Tibial nerve (tissue), 4 donors: ENCODE measurements around the gene TBC1D1. TPM values are rescaled to one million over a fixed set of nuclear protein-coding genes. Genes with fewer than 3 reads are reported as not detected.

Source experiments
- DNase-seq, 2 donors: peaks; one replicate each; pipeline ENCODE4 v3.0.0-alpha.2; 2019; ENCODE audit warnings: low spot score in 2 of 2
- H3K27ac ChIP-seq, 4 donors: fragments of 200-600 bp; sonication (generic) in 3 of 4; one replicate each; pipeline ENCODE4 v1.5.1; 2017 to 2019; ENCODE audit warnings: mild to moderate bottlenecking in 1 of 4
- H3K27me3 ChIP-seq, 2 donors: fragments of 200-600 bp; sonication (generic) in 1 of 2; one replicate each; pipeline versions ENCODE4 v1.5.1 to v1.6.0; 2017 to 2019
- H3K36me3 ChIP-seq, 3 donors: fragments of 200-600 bp; sonication (generic); one replicate each; pipeline ENCODE4 v1.5.1; 2018 to 2019
- H3K4me1 ChIP-seq, 4 donors: fragments of 200-600 bp; sonication (generic) in 3 of 4; one replicate each; pipeline ENCODE4 v1.5.1; 2017 to 2019
- H3K4me3 ChIP-seq, 4 donors: fragments of 200-600 bp; sonication (generic) in 3 of 4; one replicate each; pipeline ENCODE4 v1.5.1; 2017 to 2019; ENCODE audit warnings: mild to moderate bottlenecking in 1 of 4, moderate library complexity in 1 of 4
- H3K9me3 ChIP-seq, 4 donors: fragments of 200-600 bp; sonication (generic) in 3 of 4; one replicate each; pipeline ENCODE4 v1.5.1; 2017 to 2019
- CTCF ChIP-seq, 5 experiments: fragments of 200-600 bp in 3 of 5; fragments of 450-650 bp in 2 of 5; sonication (generic) in 3 of 5; IDR thresholded peaks; one replicate each; pipeline ENCODE4 v1.5.1; 2016 to 2019; ENCODE audit warnings: antibody characterized with exemption in 5 of 5, mild to moderate bottlenecking in 3 of 5, moderate library complexity in 2 of 5
- EP300 ChIP-seq, 2 donors: sonication (generic); formaldehyde crosslinking; IDR thresholded peaks; one replicate each; pipeline ENCODE4 v1.6.1; 2017; ENCODE audit warnings: antibody characterized with exemption in 2 of 2, mild to moderate bottlenecking in 1 of 2
- POLR2A ChIP-seq, 2 donors: fragments of 450-650 bp; IDR thresholded peaks; one replicate each; pipeline ENCODE4 v1.6.1; 2017; ENCODE audit warnings: antibody characterized with exemption in 2 of 2, mild to moderate bottlenecking in 2 of 2, moderate library complexity in 2 of 2
- WGBS, 2 donors: methylation state at CpG; one replicate each; pipeline ENCODE4 v1.1.5; 2018; 5-methylcytosine and 5-hydroxymethylcytosine counted together
- total RNA-seq, 4 donors: library from RNA; depleted of rRNA; stranded (reverse); fragments of >200 nt; gene quantifications; one replicate each; pipeline ENCODE4 v1.1.0, GENCODE V29; 2016

TBC1D1 gene
- total RNA-seq, 4 donors from 2014 or later: 41.6 to 97.8 (median 62.5) TPM

- no peaks in the 10 kb centered on the region for H3K27me3 ChIP-seq
- no peak overlapping the region for H3K4me3 ChIP-seq
- H3K4me1 ChIP-seq: no peaks in the 10 kb centered on the region
- no peak overlapping the region for H3K27ac ChIP-seq
- no peaks in the 10 kb centered on the region for H3K36me3 ChIP-seq
- DNase-seq: no peak
- no peaks in the 10 kb centered on the region for H3K9me3 ChIP-seq
- 69 to 71% methylated on average over 10 of the region's 10 CpGs for WGBS, 2 donors
- TF ChIP-seq EP300 (IDR thresholded peaks at IDR 0.05) (peak in 1 of 2 donors; percentile 38), POLR2A (IDR thresholded peaks at IDR 0.05) (no peak), CTCF (IDR thresholded peaks at IDR 0.05) (no peak)
Measured at GRCh38 chr4:37946503-37947179, 55.8 kb downstream of the TBC1D1 start.

- no peaks in the 10 kb centered on the region for H3K9me3 ChIP-seq
Measured at GRCh38 chr4:37948542-37948941, 57.7 kb downstream of the TBC1D1 start.

GRCh38 chr4:37949636-37950426 is 58.9 kb downstream of the TBC1D1 start:
- H3K36me3 ChIP-seq: no peaks in the 10 kb centered on the region
- no peak overlapping the region for H3K4me3 ChIP-seq
- no peaks in the 10 kb centered on the region for H3K27me3 ChIP-seq
- no peaks in the 10 kb centered on the region for H3K4me1 ChIP-seq
- H3K27ac ChIP-seq: no peak overlapping the region
- DNase-seq: no peak
- H3K9me3 ChIP-seq: no peaks in the 10 kb centered on the region
- TF ChIP-seq EP300 (IDR thresholded peaks at IDR 0.05): no peak
- no peak for TF ChIP-seq CTCF (IDR thresholded peaks at IDR 0.05)
- no peak for TF ChIP-seq POLR2A (IDR thresholded peaks at IDR 0.05)
- 57 to 60% methylated on average over 9 of the region's 9 CpGs for WGBS, 2 donors

More at GRCh38 chr4:37948542-37948941, 57.7 kb downstream of the TBC1D1 start:
- Histone ChIP-seq H3K4me1 (no peaks in the 10 kb centered on the region), H3K27me3 (no peaks in the 10 kb centered on the region), H3K36me3 (no peaks in the 10 kb centered on the region), H3K27ac (no peak overlapping the region), H3K4me3 (no peak overlapping the region)
- 85 to 91% methylated on average over 4 of the region's 4 CpGs for WGBS, 2 donors
- DNase-seq: no peak
- TF ChIP-seq POLR2A (IDR thresholded peaks at IDR 0.05): no peak

- H3K27ac ChIP-seq: no peak overlapping the region
- 82 to 83% methylated on average over 10 of the region's 10 CpGs for WGBS, 2 donors
- TF ChIP-seq CTCF (IDR thresholded peaks at IDR 0.05) (no peak), EP300 (IDR thresholded peaks at IDR 0.05) (no peak), POLR2A (IDR thresholded peaks at IDR 0.05) (no peak)
- no peaks in the 10 kb centered on the region for H3K36me3 ChIP-seq
- H3K27me3 ChIP-seq: no peaks in the 10 kb centered on the region
- H3K4me3 ChIP-seq: no peak overlapping the region
- H3K9me3 ChIP-seq: no peaks in the 10 kb centered on the region
- no peaks in the 10 kb centered on the region for H3K4me1 ChIP-seq
- DNase-seq: no peak
Measured at GRCh38 chr4:37951461-37952352, 60.8 kb downstream of the TBC1D1 start.

- Histone ChIP-seq H3K27ac (no peak overlapping the region), H3K27me3 (no peaks in the 10 kb centered on the region), H3K4me3 (no peak overlapping the region), H3K9me3 (no peaks in the 10 kb centered on the region), H3K4me1 (no peaks in the 10 kb centered on the region), H3K36me3 (no peaks in the 10 kb centered on the region)
- WGBS, 2 donors: 40 to 50% methylated on average over 1 of the region's 1 CpG
- no peak for DNase-seq
- TF ChIP-seq POLR2A (IDR thresholded peaks at IDR 0.05) (no peak), EP300 (IDR thresholded peaks at IDR 0.05) (no peak), CTCF (IDR thresholded peaks at IDR 0.05) (no peak)
Measured at GRCh38 chr4:37953156-37953555, 62.3 kb downstream of the TBC1D1 start.
